Activated T-cell treated with anti-CD3 and anti-CD28 coated beads, Interleukin-2, amount 50 U/mL, for 72 hours (primary cell): ENCODE data around the gene CLBA1. TPM values are rescaled to one million over a fixed set of nuclear protein-coding genes. Genes with fewer than 3 reads are reported as not detected.
A peak's percentile ranks its signal among the peaks of the same experiment; 100 is the strongest.

Source experiments
- ATAC-seq, 2 donors: fragments of 150-1000 bp; cut with Tn5 transposase; replicated peaks in 1 of 2; 2 replicates each; pipeline ENCODE4 v1.10.0; 2021; ENCODE audit warnings: moderate library complexity in 2 of 2, mild to moderate bottlenecking in 1 of 2
- DNase-seq, 2 donors: peaks; one replicate each; pipeline ENCODE4 v3.0.0; 2021 to 2022; ENCODE audit warnings: mixed read lengths in 1 of 2
- H3K27ac Mint-ChIP-seq: one replicate; pipeline ENCODE4 v1.8.0; 2022; ENCODE audit warnings: mild to moderate bottlenecking, moderate library complexity, mixed read lengths
- H3K27me3 Mint-ChIP-seq: one replicate; pipeline ENCODE4 v1.8.0; 2022; ENCODE audit warnings: low read depth, mixed read lengths
- H3K36me3 Mint-ChIP-seq, 2 donors: one replicate each; pipeline ENCODE4 v1.8.0; 2022; ENCODE audit warnings: mixed read lengths in 2 of 2, mild to moderate bottlenecking in 1 of 2; ENCODE audit not compliant: insufficient read depth in 2 of 2
- H3K4me1 Mint-ChIP-seq: one replicate; pipeline ENCODE4 v1.8.0; 2022; ENCODE audit warnings: low read depth, mixed read lengths
- H3K4me3 Mint-ChIP-seq, 2 donors: one replicate each; pipeline ENCODE4 v1.8.0; 2022; ENCODE audit warnings: mild to moderate bottlenecking in 2 of 2, mixed read lengths in 2 of 2, moderate library complexity in 2 of 2
- H3K9me3 Mint-ChIP-seq, 2 donors: one replicate each; pipeline ENCODE4 v1.8.0; 2022; ENCODE audit warnings: mixed read lengths in 2 of 2
- total RNA-seq, 2 donors: library from RNA; stranded (reverse); gene quantifications; one replicate each; pipeline ENCODE4 v1.2.3, GENCODE V29; 2022

Gene CLBA1
- total RNA-seq, 2 donors from 2014 or later = 0.79 to 0.93 TPM

GRCh38 chr14:104984056-104984894 lies 1.3 kb upstream of the CLBA1 start:
- peak overlapping the region; percentile 57 to 74 for H3K4me3 Mint-ChIP-seq
- no peak for DNase-seq
- H3K4me1 Mint-ChIP-seq = peaks cover 16% of the 10 kb centered on the region
- ATAC-seq = no peak
- peaks cover under 1% of the 10 kb centered on the region for H3K27me3 Mint-ChIP-seq
- no peaks in the 10 kb centered on the region for H3K9me3 Mint-ChIP-seq
- no peak overlapping the region for H3K27ac Mint-ChIP-seq
- no peaks in the 10 kb centered on the region for H3K36me3 Mint-ChIP-seq

DNA sequence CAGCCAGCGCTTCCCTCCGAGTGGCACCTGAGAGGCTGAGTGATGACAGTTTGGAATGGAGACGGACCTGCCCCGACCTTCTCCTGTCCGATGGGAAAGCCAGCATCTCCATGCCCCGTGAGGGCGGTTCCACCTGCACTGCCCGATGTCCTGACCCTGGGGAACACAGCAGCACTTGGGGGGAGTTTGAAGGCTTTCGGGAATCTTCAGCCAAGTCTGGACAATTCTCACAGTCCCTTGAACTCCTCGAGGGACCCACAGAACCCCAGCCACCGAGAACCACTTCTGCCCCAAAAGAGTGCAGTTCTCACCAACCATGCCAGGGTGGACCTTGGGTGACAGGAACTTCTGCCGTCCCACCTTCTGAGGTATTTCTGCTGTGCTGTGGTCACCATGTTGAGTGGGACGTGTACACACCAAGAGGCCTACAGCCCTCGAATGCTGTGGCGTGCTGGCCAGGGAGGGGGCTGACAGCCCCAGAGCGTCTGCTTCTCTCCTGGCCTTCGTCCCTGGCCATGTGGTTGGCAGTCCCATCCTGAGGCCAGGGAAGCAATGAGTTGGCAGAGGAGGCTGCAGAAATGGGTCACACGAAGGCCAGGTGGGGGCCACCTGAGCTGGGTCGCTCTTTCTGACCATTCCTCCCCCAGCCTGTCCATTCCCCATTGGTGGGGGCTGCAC lies 1.0 kb downstream of the CLBA1 start:
- H3K9me3 Mint-ChIP-seq = no peaks in the 10 kb centered on the region
- peak overlapping the region; percentile 75 to 76 for H3K4me3 Mint-ChIP-seq
- DNase-seq = no peak
- no peaks in the 10 kb centered on the region for H3K27me3 Mint-ChIP-seq
- no peaks in the 10 kb centered on the region for H3K36me3 Mint-ChIP-seq
- peaks cover 16% of the 10 kb centered on the region for H3K4me1 Mint-ChIP-seq
- ATAC-seq = no peak
- H3K27ac Mint-ChIP-seq = no peak overlapping the region

- no peaks in the 10 kb centered on the region for H3K27me3 Mint-ChIP-seq
- no peak overlapping the region for H3K27ac Mint-ChIP-seq
- no peaks in the 10 kb centered on the region for H3K9me3 Mint-ChIP-seq
- no peak for ATAC-seq
- DNase-seq = no peak
- no peak overlapping the region for H3K4me3 Mint-ChIP-seq
- H3K36me3 Mint-ChIP-seq = no peaks in the 10 kb centered on the region
- peaks cover 15% of the 10 kb centered on the region for H3K4me1 Mint-ChIP-seq
These were observed 3.8 kb downstream of the CLBA1 start for GRCh38 chr14:104989236-104989950.

- Mint-ChIP-seq H3K4me1 (peaks cover 12% of the 10 kb centered on the region), H3K4me3 (no peak overlapping the region), H3K36me3 (no peaks in the 10 kb centered on the region), H3K27ac (no peak overlapping the region), H3K9me3 (no peaks in the 10 kb centered on the region), H3K27me3 (no peaks in the 10 kb centered on the region)
- no peak for ATAC-seq
- DNase-seq = no peak
These were observed 4.3 kb downstream of the CLBA1 start for GRCh38 chr14:104989951-104990303.

DNA sequence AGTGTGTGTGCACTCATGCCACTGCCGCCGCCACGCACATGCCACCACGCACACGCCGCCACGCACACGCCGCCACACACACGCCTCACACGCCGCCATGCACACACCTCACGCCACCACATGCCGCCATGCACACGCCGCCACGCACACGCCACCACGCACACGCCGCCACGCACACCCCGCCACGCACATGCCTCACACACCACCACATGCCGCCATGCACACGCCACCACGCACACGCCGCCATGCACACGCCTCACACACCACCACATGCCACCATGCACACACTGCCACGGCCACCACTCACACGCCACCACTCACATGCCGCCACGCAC lies 6.3 kb downstream of the CLBA1 start:
- Mint-ChIP-seq H3K4me1 (peaks cover 5% of the 10 kb centered on the region), H3K36me3 (no peaks in the 10 kb centered on the region), H3K4me3 (no peak overlapping the region), H3K27me3 (no peaks in the 10 kb centered on the region), H3K27ac (no peak overlapping the region), H3K9me3 (no peaks in the 10 kb centered on the region)
- ATAC-seq = no peak
- no peak for DNase-seq

GRCh38 chr14:104992501-104992900 lies 6.9 kb downstream of the CLBA1 start:
- Mint-ChIP-seq H3K36me3 (no peaks in the 10 kb centered on the region), H3K4me3 (no peak overlapping the region), H3K9me3 (no peaks in the 10 kb centered on the region), H3K27me3 (no peaks in the 10 kb centered on the region), H3K4me1 (no peaks in the 10 kb centered on the region), H3K27ac (no peak overlapping the region)
- DNase-seq (no peak), ATAC-seq (no peak)

- no peaks in the 10 kb centered on the region for H3K36me3 Mint-ChIP-seq
- H3K9me3 Mint-ChIP-seq = no peaks in the 10 kb centered on the region
- H3K4me3 Mint-ChIP-seq = no peak overlapping the region
- DNase-seq (no peak), ATAC-seq (no peak)
- no peaks in the 10 kb centered on the region for H3K4me1 Mint-ChIP-seq
- no peak overlapping the region for H3K27ac Mint-ChIP-seq
- no peaks in the 10 kb centered on the region for H3K27me3 Mint-ChIP-seq
These were observed 7.7 kb downstream of the CLBA1 start for GRCh38 chr14:104993306-104993705.

DNA sequence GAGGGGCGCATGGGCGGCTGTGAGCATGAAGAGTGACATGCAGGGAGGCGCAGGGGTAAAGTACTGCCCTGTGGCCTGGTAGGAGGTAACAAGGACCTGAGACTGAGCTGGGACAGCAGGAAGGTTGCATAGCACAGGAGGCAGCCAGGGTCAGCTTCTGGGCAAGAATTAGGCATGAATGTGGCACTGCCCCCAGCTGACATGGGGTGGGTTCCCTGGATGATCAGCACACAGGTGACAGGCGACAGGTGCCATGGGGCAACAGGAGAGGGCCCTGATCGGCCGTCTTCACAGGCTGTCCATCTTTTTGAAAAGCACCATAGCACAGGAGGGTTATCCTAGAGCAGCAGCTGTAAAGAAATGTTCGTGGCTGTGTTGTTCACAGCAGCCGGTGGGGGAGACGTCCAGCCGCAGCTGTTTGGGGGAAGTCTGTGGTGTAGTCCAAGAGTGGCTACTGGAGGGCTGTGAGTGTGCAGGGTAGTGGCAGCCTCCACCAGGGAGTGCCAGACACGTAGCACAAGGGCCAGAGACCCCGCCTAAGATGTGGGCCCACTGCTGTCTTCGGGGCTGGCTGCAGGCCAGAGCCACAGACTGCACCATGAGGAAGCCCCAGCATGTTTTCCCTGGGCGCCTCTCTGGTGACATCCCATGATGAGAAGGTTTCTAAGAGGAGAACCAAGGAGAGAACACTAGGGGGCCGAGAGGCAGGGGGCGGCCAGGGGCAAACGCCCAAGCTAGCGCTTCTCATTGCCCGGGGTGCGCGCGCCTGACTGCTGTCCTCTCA lies 8.4 kb downstream of the CLBA1 start:
- Mint-ChIP-seq H3K27me3 (no peaks in the 10 kb centered on the region), H3K9me3 (no peaks in the 10 kb centered on the region), H3K4me1 (no peaks in the 10 kb centered on the region), H3K4me3 (no peak overlapping the region), H3K36me3 (no peaks in the 10 kb centered on the region), H3K27ac (no peak overlapping the region)
- ATAC-seq = no peak
- DNase-seq = no peak

GRCh38 chr14:104994978-104995377 lies 9.4 kb downstream of the CLBA1 start:
- DNase-seq (no peak), ATAC-seq (no peak)
- no peak overlapping the region for H3K27ac Mint-ChIP-seq
- peaks cover 0 to 3% of the 10 kb centered on the region in 2 donors for H3K36me3 Mint-ChIP-seq
- H3K9me3 Mint-ChIP-seq = no peaks in the 10 kb centered on the region
- no peak overlapping the region for H3K4me3 Mint-ChIP-seq
- no peaks in the 10 kb centered on the region for H3K4me1 Mint-ChIP-seq
- no peaks in the 10 kb centered on the region for H3K27me3 Mint-ChIP-seq

DNA sequence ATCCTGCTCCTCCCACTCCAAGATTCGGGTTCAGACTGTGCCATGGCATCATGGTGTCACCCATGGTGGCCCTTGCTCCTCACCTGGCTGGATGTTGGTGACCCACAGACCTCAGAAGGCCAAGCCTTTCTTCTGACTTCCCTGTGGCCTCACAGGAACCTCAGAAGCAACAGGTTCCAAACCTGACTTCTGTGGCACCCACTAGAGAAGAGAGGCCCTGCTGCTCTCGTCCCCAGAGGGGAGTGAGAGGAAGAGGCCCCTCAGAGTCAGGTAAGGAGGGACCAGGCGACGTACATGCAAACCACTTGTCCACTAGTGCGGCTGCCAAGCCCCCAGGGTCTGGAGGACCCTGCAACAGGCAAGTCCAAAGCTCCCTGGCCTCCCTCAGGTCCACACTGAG lies 10.4 kb downstream of the CLBA1 start:
- Mint-ChIP-seq H3K4me1 (no peaks in the 10 kb centered on the region), H3K27me3 (no peaks in the 10 kb centered on the region), H3K4me3 (no peak overlapping the region), H3K9me3 (no peaks in the 10 kb centered on the region), H3K27ac (no peak overlapping the region), H3K36me3 (peaks cover 0 to 3% of the 10 kb centered on the region in 2 donors)
- ATAC-seq (no peak), DNase-seq (no peak)

DNA sequence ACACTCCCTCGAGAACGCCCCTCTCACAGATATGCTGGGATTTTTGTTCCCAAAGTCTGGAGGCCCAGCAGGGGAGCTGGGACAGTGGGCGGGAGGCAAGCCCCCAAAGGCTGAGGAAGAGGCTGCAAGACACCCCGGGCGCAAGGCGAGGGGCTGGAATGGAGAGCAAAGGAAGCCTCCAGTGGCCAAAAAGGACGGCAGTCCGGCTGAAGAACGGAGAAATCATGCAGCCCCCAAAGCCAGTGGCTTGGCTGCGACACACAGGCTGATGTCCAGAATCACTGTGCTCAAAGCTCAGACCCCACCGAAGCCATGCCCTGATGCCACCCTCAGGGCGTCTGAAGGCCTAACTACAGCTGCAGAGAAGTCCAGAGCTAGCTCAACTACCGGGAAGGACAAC lies 10.9 kb downstream of the CLBA1 start:
- Mint-ChIP-seq H3K9me3 (no peaks in the 10 kb centered on the region), H3K4me1 (no peaks in the 10 kb centered on the region), H3K4me3 (no peak overlapping the region), H3K36me3 (peaks cover 0 to 3% of the 10 kb centered on the region in 2 donors), H3K27me3 (no peaks in the 10 kb centered on the region), H3K27ac (no peak overlapping the region)
- DNase-seq (no peak), ATAC-seq (no peak)

DNA sequence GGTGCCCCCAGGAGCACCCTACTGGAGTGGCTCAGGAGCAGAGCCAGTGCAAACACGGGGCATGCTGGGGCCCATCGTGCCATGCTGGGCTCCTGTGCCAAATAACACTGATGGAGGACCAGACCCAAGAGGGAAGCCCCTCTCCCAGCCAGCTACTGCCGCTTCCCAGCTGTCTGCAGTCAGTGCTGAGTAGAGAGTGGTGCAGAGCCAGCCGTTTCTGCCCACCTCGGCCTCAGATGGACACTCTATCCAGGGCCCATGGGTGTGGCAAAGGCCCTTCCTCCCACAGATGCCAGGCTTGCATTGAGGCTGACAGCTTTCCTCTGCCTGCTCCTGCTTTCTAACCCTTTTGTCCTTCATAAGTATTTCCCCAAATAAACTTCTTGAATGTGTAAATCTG lies 13.2 kb downstream of the CLBA1 start:
- H3K9me3 Mint-ChIP-seq = no peaks in the 10 kb centered on the region
- H3K27ac Mint-ChIP-seq = no peak overlapping the region
- peaks cover 0 to 3% of the 10 kb centered on the region in 2 donors for H3K36me3 Mint-ChIP-seq
- no peak overlapping the region for H3K4me3 Mint-ChIP-seq
- ATAC-seq (no peak), DNase-seq (no peak)
- no peaks in the 10 kb centered on the region for H3K27me3 Mint-ChIP-seq
- H3K4me1 Mint-ChIP-seq = no peaks in the 10 kb centered on the region

DNA sequence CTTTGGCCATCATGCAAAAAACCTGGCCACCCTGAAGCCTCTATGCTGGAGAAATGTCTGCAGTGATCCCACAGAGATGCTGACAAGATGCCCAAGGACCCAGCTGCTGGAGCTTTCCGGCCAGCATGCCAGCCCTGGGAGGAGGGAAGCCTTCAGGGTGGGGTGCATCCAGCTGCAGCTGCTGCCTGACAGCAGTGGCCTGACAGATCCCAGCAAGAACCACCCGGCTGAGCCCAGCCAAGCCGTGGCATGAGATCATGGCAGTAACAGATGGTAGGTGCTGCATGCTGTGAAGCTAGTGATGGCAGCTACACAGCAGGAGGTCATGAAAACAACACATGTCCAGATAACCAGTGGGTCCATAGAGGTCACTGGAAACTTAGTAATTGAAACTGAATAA lies 13.8 kb downstream of the CLBA1 start:
- no peaks in the 10 kb centered on the region for H3K27me3 Mint-ChIP-seq
- H3K9me3 Mint-ChIP-seq = no peaks in the 10 kb centered on the region
- ATAC-seq (no peak), DNase-seq (no peak)
- no peaks in the 10 kb centered on the region for H3K4me1 Mint-ChIP-seq
- H3K36me3 Mint-ChIP-seq = peaks cover 0 to 3% of the 10 kb centered on the region in 2 donors
- no peak overlapping the region for H3K4me3 Mint-ChIP-seq
- no peak overlapping the region for H3K27ac Mint-ChIP-seq
